Smooth muscle cell (in vitro differentiated cells): ENCODE measurements around the gene KCNH5. TPM values are rescaled to one million over a fixed set of nuclear protein-coding genes. Genes with fewer than 3 reads are reported as not detected.
A peak's percentile ranks its signal among the peaks of the same experiment; 100 is the strongest.

Experiments
- DNase-seq: peaks from one replicate; lab custom pipeline; 2025; ENCODE audit not compliant: unreplicated experiment; lab: John Stamatoyannopoulos, UW
- H2AFZ ChIP-seq: fragments of 200-600 bp; sonication (generic); 2 replicates; pipeline ENCODE4 v1.6.0; 2016; ENCODE audit warnings: antibody characterized with exemption, low read depth, mild to moderate bottlenecking
- H3F3A ChIP-seq: fragments of 200-600 bp; sonication (generic); 2 replicates; pipeline ENCODE4 v1.6.0; 2017; ENCODE audit warnings: antibody characterized with exemption, low read depth
- H3K27ac ChIP-seq: fragments of 200-600 bp; sonication (generic); 2 replicates; pipeline ENCODE4 v1.5.1; 2016; ENCODE audit warnings: low read depth, mild to moderate bottlenecking
- H3K27me3 ChIP-seq: fragments of 200-600 bp; sonication (generic); 2 replicates; pipeline ENCODE4 v1.6.1; 2016; ENCODE audit warnings: low read depth, mild to moderate bottlenecking
- H3K36me3 ChIP-seq: fragments of 200-600 bp; sonication (generic); 2 replicates; pipeline ENCODE4 v1.5.1; 2016; ENCODE audit warnings: low read depth
- H3K4me1 ChIP-seq: fragments of 200-600 bp; sonication (generic); 2 replicates; pipeline ENCODE4 v1.5.1; 2016; ENCODE audit warnings: low read depth
- H3K4me2 ChIP-seq: fragments of 200-600 bp; sonication (generic); 2 replicates; pipeline ENCODE4 v1.6.0; 2016; ENCODE audit warnings: mild to moderate bottlenecking
- H3K4me3 ChIP-seq: fragments of 200-600 bp; sonication (generic); 2 replicates; pipeline ENCODE4 v1.5.1; 2016; ENCODE audit warnings: mild to moderate bottlenecking
- H3K79me2 ChIP-seq: fragments of 200-600 bp; sonication (generic); 2 replicates; pipeline ENCODE4 v1.6.0; 2016; ENCODE audit warnings: low read depth, mild to moderate bottlenecking
- H3K9ac ChIP-seq: fragments of 200-600 bp; sonication (generic); 2 replicates; pipeline ENCODE4 v1.6.0; 2016; ENCODE audit warnings: low read depth
- H3K9me3 ChIP-seq: fragments of 200-600 bp; sonication (generic); replicated peaks from 2 replicates; pipeline ENCODE4 v1.5.1; 2016; ENCODE audit warnings: low read depth
- H4K20me1 ChIP-seq: fragments of 200-600 bp; sonication (generic); 2 replicates; pipeline ENCODE4 v1.6.0; 2016; ENCODE audit warnings: low read depth
- WGBS: methylation state at CpG from one replicate; pipeline ENCODE4 v1.1.7; 2016; ENCODE audit warnings: low lambda C conversion rate; 5-methylcytosine and 5-hydroxymethylcytosine counted together
- polyA plus RNA-seq: library from polyadenylated mRNA; unstranded; fragments of >200 nt; fragmentation: Nextera tagmentation; extraction: Ambion mirVana; gene quantifications from 2 replicates; pipeline ENCODE4 v1.2.1, GENCODE V29; 2016
- total RNA-seq: library from RNA; depleted of rRNA; stranded (reverse); fragments of >200 nt; gene quantifications from 2 replicates; pipeline ENCODE4 v1.2.3, GENCODE V29; 2014
- TF ChIP-seq, protein P1 (sequence below): fragments of 200-600 bp; sonication (generic); IDR thresholded peaks from 2 replicates; pipeline ENCODE4 v1.5.1; 2017; ENCODE audit warnings: borderline replicate concordance, mild to moderate bottlenecking, antibody characterized with exemption; ENCODE audit not compliant: insufficient read depth, poor library complexity, severe bottlenecking

KCNH5 gene, protein sequence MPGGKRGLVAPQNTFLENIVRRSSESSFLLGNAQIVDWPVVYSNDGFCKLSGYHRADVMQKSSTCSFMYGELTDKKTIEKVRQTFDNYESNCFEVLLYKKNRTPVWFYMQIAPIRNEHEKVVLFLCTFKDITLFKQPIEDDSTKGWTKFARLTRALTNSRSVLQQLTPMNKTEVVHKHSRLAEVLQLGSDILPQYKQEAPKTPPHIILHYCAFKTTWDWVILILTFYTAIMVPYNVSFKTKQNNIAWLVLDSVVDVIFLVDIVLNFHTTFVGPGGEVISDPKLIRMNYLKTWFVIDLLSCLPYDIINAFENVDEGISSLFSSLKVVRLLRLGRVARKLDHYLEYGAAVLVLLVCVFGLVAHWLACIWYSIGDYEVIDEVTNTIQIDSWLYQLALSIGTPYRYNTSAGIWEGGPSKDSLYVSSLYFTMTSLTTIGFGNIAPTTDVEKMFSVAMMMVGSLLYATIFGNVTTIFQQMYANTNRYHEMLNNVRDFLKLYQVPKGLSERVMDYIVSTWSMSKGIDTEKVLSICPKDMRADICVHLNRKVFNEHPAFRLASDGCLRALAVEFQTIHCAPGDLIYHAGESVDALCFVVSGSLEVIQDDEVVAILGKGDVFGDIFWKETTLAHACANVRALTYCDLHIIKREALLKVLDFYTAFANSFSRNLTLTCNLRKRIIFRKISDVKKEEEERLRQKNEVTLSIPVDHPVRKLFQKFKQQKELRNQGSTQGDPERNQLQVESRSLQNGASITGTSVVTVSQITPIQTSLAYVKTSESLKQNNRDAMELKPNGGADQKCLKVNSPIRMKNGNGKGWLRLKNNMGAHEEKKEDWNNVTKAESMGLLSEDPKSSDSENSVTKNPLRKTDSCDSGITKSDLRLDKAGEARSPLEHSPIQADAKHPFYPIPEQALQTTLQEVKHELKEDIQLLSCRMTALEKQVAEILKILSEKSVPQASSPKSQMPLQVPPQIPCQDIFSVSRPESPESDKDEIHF
- total RNA-seq (0.54 and 1.2 TPM in 2 replicates), polyA plus RNA-seq (0.01 and 0.03 TPM in 2 replicates)

DNA sequence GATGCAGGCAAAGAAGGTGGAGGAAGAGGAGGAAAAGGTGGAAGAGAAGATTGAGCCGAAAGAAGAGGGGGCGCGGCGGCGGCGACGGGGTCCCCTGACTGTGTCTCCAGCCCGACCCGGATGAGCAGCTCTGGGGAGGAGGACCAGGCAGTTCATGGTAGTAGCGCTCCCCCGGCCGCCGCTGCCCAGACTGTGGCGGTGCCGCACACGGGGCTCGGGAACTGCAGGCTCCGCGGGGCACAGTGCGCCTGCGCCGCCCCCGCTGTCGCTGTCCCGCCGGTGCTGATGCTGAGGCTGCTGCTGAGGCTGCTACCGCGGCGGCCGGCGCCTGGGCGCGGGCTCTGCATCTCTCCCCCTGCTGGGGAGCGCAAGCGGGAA is at the start of gene KCNH5:
Gene KCNH5, minus strand, starts transcription at position 225 of the 378 bp plus-strand sequence. CDS start 272 bp downstream, outside the sequence.
- no peak within 1 kb of the TSS for H3K27ac ChIP-seq
- under 1% methylated on average over 33 of the region's 35 CpGs for WGBS
- H3K4me1 ChIP-seq, result peaks cover 9% of the 10 kb centered on the region
- H2AFZ ChIP-seq, result no peak within 1 kb of the TSS
- DNase-seq, result peak; percentile 38
- H3K36me3 ChIP-seq, result no peaks in the 10 kb centered on the region
- H3K27me3 ChIP-seq, result peaks cover 92% of the 10 kb centered on the region
- peak within 1 kb of the TSS; percentile 83 for H3K4me2 ChIP-seq
- H3K79me2 ChIP-seq, result no peaks in the 10 kb centered on the region
- H4K20me1 ChIP-seq, result no peaks in the 10 kb centered on the region
- H3K9me3 ChIP-seq, result no peaks in the 10 kb centered on the region
- H3F3A ChIP-seq, result no peaks in the 10 kb centered on the region
- TF ChIP-seq, protein P1, sequence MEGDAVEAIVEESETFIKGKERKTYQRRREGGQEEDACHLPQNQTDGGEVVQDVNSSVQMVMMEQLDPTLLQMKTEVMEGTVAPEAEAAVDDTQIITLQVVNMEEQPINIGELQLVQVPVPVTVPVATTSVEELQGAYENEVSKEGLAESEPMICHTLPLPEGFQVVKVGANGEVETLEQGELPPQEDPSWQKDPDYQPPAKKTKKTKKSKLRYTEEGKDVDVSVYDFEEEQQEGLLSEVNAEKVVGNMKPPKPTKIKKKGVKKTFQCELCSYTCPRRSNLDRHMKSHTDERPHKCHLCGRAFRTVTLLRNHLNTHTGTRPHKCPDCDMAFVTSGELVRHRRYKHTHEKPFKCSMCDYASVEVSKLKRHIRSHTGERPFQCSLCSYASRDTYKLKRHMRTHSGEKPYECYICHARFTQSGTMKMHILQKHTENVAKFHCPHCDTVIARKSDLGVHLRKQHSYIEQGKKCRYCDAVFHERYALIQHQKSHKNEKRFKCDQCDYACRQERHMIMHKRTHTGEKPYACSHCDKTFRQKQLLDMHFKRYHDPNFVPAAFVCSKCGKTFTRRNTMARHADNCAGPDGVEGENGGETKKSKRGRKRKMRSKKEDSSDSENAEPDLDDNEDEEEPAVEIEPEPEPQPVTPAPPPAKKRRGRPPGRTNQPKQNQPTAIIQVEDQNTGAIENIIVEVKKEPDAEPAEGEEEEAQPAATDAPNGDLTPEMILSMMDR, result no peak
- peak within 1 kb of the TSS; percentile 44 for H3K4me3 ChIP-seq
- no peak within 1 kb of the TSS for H3K9ac ChIP-seq

DNA sequence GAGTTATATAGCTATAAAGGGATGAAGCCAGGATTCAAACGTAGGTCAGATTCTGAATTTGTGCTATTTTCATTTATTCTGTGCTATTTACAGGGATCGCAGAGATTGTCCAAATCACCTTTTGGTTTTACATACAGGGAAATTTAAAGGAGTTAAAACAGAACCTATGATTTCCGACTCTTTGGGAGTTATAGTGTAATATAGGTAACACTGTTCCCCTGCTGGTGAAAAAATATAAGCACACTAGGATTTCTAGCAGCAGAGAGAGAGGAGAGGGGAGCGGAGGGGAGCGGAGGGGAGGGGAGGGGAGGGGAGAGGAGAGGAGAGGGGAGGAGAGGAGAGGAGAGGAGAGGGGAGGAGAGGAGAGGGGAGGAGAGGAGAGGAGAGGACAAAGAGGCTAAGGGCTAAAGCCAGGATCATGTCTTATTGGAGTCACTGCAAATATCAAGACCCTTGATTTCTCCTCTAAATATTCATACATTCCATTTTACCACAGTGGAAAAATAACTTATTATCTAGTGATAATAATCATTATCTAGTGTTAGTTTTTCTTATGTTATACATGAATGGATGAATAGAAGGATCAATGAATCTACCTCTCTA is 46.2 kb upstream of the KCNH5 start:
- TF ChIP-seq, protein P1, result peak; percentile 3
- Histone ChIP-seq H3K36me3 (no peaks in the 10 kb centered on the region), H3K79me2 (no peaks in the 10 kb centered on the region), H3K9ac (no peak overlapping the region), H3K27ac (no peak overlapping the region), H3K4me1 (peaks cover 3% of the 10 kb centered on the region), H3K9me3 (no peaks in the 10 kb centered on the region), H3K4me2 (no peak overlapping the region), H3K4me3 (no peak overlapping the region), H3K27me3 (no peaks in the 10 kb centered on the region), H3F3A (no peaks in the 10 kb centered on the region), H2AFZ (no peak overlapping the region), H4K20me1 (no peaks in the 10 kb centered on the region)
- 92% methylated on average over 3 of the region's 5 CpGs for WGBS
- DNase-seq, result no peak

DNA sequence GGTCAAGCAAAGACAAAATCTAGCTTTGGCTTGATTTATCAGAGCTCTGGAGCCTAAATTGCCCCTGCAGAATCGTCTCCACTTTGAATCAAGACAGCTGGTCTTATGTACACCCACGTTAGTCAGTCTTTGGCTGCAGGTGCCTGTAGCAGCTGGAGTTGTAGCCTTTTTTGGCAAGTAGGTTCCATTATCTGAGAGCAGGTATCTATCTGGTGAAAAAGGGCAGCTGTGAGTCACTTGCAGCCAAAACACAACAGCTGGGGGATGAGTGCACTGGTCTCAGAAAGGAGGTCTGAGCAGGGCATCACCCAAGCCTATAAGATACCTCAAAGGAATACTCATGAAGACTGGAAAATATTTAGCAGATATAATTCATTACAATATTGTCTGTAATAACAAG is 43.6 kb upstream of the KCNH5 start:
- Histone ChIP-seq H2AFZ (no peak overlapping the region), H3K4me1 (peaks cover 3% of the 10 kb centered on the region), H3K4me2 (no peak overlapping the region), H3K27ac (no peak overlapping the region), H3K36me3 (no peaks in the 10 kb centered on the region), H4K20me1 (no peaks in the 10 kb centered on the region), H3K9ac (no peak overlapping the region), H3F3A (no peaks in the 10 kb centered on the region), H3K79me2 (no peaks in the 10 kb centered on the region), H3K27me3 (no peaks in the 10 kb centered on the region), H3K9me3 (no peaks in the 10 kb centered on the region), H3K4me3 (no peak overlapping the region)
- DNase-seq, result no peak
- WGBS, result 80% methylated on average over 2 of the region's 2 CpGs
- TF ChIP-seq, protein P1, result no peak
